Measurements from ENCODE around the gene CAPN12.

DNA sequence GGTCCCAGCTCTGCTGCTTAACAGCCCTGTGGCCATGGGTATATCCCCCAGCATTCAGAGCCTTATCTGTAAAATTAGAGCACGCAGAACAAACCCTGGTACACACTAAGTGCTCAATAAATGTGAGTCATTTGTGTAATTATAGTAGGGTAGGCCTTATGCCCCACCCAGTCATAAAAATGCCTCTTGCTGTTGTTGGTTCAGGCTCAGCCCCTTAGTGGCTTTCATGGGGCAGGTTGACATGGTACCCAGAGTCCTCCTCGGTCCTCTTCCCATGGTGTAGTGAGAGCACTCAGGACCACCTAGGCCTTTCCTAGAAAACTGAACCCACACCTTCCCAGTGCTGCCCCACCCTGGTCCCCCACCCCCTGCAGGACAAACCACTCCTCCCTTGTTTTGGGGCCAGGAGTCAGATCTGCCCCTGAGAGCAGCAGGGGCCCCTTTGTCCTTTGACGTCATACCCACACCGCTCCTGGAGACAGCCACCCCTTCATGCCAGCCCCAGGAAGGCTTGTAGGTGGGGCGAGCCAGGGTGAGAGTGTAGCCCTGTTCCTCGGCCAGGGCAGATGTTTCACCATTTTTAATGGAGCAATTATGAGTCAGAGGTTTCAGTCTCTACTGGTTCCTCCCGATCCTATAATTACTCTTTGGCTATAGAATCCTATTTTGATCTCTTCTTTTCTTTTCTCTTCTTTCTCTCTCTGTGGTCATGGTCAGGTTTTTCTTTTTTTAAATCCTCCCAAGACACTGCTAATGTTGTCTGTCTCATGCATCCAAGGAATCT lies 60.0 kb downstream of the CAPN12 start:
- TF ChIP-seq POLR2A (IDR thresholded peaks at IDR 0.05; ENCODE audit: low read length): no peak
- TF ChIP-seq GATA1 (IDR thresholded peaks at IDR 0.05; ENCODE audit: low read depth, low read length): no peak
